PC-3 (cell line): Measurements from ENCODE around the gene SLC10A7. TPM values are rescaled to one million over a fixed set of nuclear protein-coding genes. Genes with fewer than 3 reads are reported as not detected.

ENCODE experiments used
- ATAC-seq: fragments of 200-7000 bp; cut with Tn5 transposase; 2 replicates; pipeline ENCODE4 v1.9.1; 2020; ENCODE audit warnings: mild to moderate bottlenecking, moderate library complexity
- BruUV-seq: library from RNA; stranded (reverse); fragments of 400-500 nt; replicated peaks from 2 replicates; lab custom pipeline; 2021; lab: Mats Ljungman, UMichigan
- CTCF ChIA-PET: fragments of 300-600 bp; sonication (Branson Sonifier 250); formaldehyde crosslinking; loops from one replicate; lab custom pipeline; 2022; ENCODE audit warnings: antibody characterized with exemption; lab: Charles Lee
- POLR2A ChIA-PET: fragments of 300-600 bp; sonication (Branson Sonifier 250); formaldehyde crosslinking; loops from one replicate; lab custom pipeline; 2022; ENCODE audit warnings: antibody characterized with exemption; ENCODE audit not compliant: unreplicated experiment; lab: Charles Lee
- DNase-seq: peaks from one replicate; pipeline ENCODE4 v3.0.0-alpha.2; 2015
- H2AFZ ChIP-seq: fragments of 300-600 bp; sonication (generic); 2 replicates; pipeline ENCODE4 v1.6.0; 2016; ENCODE audit warnings: antibody characterized with exemption, low read length
- H3F3A ChIP-seq: fragments of 300-600 bp; sonication (generic); one replicate; pipeline ENCODE4 v1.6.0; 2017; ENCODE audit warnings: antibody characterized with exemption, low read length, control low read depth, mild to moderate bottlenecking; ENCODE audit not compliant: unreplicated experiment
- H3K27ac ChIP-seq: fragments of 300-600 bp; sonication (generic); 2 replicates; pipeline ENCODE4 v1.5.1; 2016; ENCODE audit warnings: mild to moderate bottlenecking, low read length
- H3K27me3 ChIP-seq: fragments of 300-600 bp; sonication (generic); 2 replicates; pipeline ENCODE4 v1.6.1; 2016; ENCODE audit warnings: low read length, mixed read lengths
- H3K36me3 ChIP-seq: fragments of 300-600 bp; sonication (generic); 2 replicates; pipeline ENCODE4 v1.6.1; 2016; ENCODE audit warnings: low read depth, mixed run types, low read length, mixed read lengths
- H3K4me1 ChIP-seq: fragments of 300-600 bp; sonication (generic); 2 replicates; pipeline ENCODE4 v1.5.1; 2016; ENCODE audit warnings: low read length; ENCODE audit not compliant: insufficient read depth
- H3K4me2 ChIP-seq: fragments of 300-600 bp; sonication (generic); 2 replicates; pipeline ENCODE4 v1.6.0; 2016; ENCODE audit warnings: low read length
- H3K4me3 ChIP-seq: fragments of 300-600 bp; sonication (generic); 2 replicates; pipeline ENCODE4 v1.5.1; 2016; ENCODE audit warnings: mild to moderate bottlenecking, low read length, mixed read lengths
- H3K79me2 ChIP-seq: fragments of 300-600 bp; sonication (generic); 2 replicates; pipeline ENCODE4 v1.6.1; 2017; ENCODE audit warnings: low read length, mixed read lengths
- H3K9ac ChIP-seq: fragments of 300-600 bp; sonication (generic); 2 replicates; pipeline ENCODE4 v1.6.0; 2016; ENCODE audit warnings: mild to moderate bottlenecking, low read length
- H3K9me2 ChIP-seq: fragments of 300-600 bp; sonication (generic); replicated peaks from 2 replicates; pipeline ENCODE4 v1.6.1; 2016; ENCODE audit warnings: mixed run types, low read length, mixed read lengths
- H3K9me3 ChIP-seq: fragments of 300-600 bp; sonication (generic); 2 replicates; pipeline ENCODE4 v1.6.1; 2016; ENCODE audit warnings: low read length, mixed read lengths
- H4K20me1 ChIP-seq: fragments of 300-600 bp; sonication (generic); 2 replicates; pipeline ENCODE4 v1.6.1; 2016; ENCODE audit warnings: low read length, mixed read lengths
- CTCF ChIP-seq: fragments of 300-600 bp; sonication (generic); conservative IDR thresholded peaks from 2 replicates; pipeline ENCODE4 v1.5.1; 2017; ENCODE audit warnings: antibody characterized with exemption, low read depth, mild to moderate bottlenecking, low read length
- EZH2 ChIP-seq: fragments of 300-600 bp; sonication (generic); IDR thresholded peaks from one replicate; pipeline ENCODE4 v1.6.1; 2017; ENCODE audit warnings: antibody characterized with exemption, mild to moderate bottlenecking, low read length; ENCODE audit not compliant: unreplicated experiment
- EZH2phosphoT487 ChIP-seq: fragments of 300-600 bp; sonication (generic); IDR thresholded peaks from 2 replicates; pipeline ENCODE4 v1.6.1; 2018; ENCODE audit warnings: mild to moderate bottlenecking, antibody characterized with exemption, low read length, borderline replicate concordance
- intact Hi-C: fragments of 100-400 bp; cut with micrococcal nuclease; formaldehyde crosslinking; loops from 2 replicates; pipeline ENCODE4 v1.9.0; 2023
- total RNA-seq: library from RNA; depleted of rRNA; stranded (reverse); fragments of >200 nt; gene quantifications from 2 replicates; pipeline ENCODE4 v1.2.3, GENCODE V29; 2014

Gene SLC10A7
- total RNA-seq, 1 experiment from 2014 or later, result 9.1 TPM

- Histone ChIP-seq H2AFZ (no peak overlapping the region), H4K20me1 (no peaks in the 10 kb centered on the region), H3K36me3 (no peaks in the 10 kb centered on the region), H3K27me3 (no peaks in the 10 kb centered on the region), H3K9ac (no peak overlapping the region), H3K27ac (no peak overlapping the region), H3K4me3 (no peak overlapping the region), H3K4me2 (no peak overlapping the region), H3F3A (peaks cover 4% of the 10 kb centered on the region), H3K4me1 (peaks cover 24% of the 10 kb centered on the region), H3K79me2 (no peaks in the 10 kb centered on the region), H3K9me2 (no peaks in the 10 kb centered on the region), H3K9me3 (no peaks in the 10 kb centered on the region)
- TF ChIP-seq EZH2, result no peak
- TF ChIP-seq EZH2phosphoT487, result no peak
- TF ChIP-seq CTCF, result no peak
- ChIA-PET CTCF (no interaction called here), POLR2A (no interaction called here)
- ATAC-seq, result no peak
- intact Hi-C loops, result no loop called here
- BruUV-seq, result no TSS peak
- DNase-seq, result no peak
Observed at GRCh38 chr4:146238107-146238506, 283.6 kb downstream of the SLC10A7 start.

DNA sequence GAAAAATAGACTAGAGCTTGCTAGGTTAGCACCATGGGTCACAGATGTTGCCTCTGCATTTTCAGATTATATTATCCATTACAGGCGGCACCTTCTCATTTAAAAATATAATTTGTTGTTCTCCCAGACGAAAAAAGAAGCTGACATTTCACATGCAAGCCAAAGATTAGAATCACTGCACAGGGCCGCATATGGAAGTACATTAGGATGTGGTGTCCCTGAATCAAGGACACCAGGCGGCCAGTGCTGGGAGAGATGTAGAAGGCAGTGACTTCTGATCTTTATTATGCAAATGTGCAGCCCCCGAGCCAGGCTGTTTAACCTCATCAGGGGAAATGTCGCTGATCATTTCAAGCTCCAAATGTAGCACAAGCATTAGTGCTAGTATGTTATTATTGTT, 284.6 kb downstream of the SLC10A7 start:
- no peak for TF ChIP-seq EZH2
- TF ChIP-seq CTCF, result no peak
- TF ChIP-seq EZH2phosphoT487, result no peak
- Histone ChIP-seq H2AFZ (no peak overlapping the region), H4K20me1 (no peaks in the 10 kb centered on the region), H3K4me3 (no peak overlapping the region), H3K36me3 (no peaks in the 10 kb centered on the region), H3K27ac (no peak overlapping the region), H3F3A (peaks cover 4% of the 10 kb centered on the region), H3K4me2 (no peak overlapping the region), H3K9me3 (no peaks in the 10 kb centered on the region), H3K79me2 (no peaks in the 10 kb centered on the region), H3K27me3 (no peaks in the 10 kb centered on the region), H3K9ac (no peak overlapping the region), H3K4me1 (peaks cover 15% of the 10 kb centered on the region), H3K9me2 (no peaks in the 10 kb centered on the region)
- intact Hi-C loops, result no loop called here
- no peak for DNase-seq
- BruUV-seq, result no TSS peak
- ChIA-PET CTCF (no interaction called here), POLR2A (no interaction called here)
- ATAC-seq, result no peak

- BruUV-seq, result no TSS peak
- intact Hi-C loops, result no loop called here
- Histone ChIP-seq H2AFZ (no peak overlapping the region), H3K4me3 (no peak overlapping the region), H3K4me2 (no peak overlapping the region), H3K27me3 (no peaks in the 10 kb centered on the region), H3K4me1 (peaks cover 8% of the 10 kb centered on the region), H3F3A (no peaks in the 10 kb centered on the region), H3K9me3 (no peaks in the 10 kb centered on the region), H4K20me1 (no peaks in the 10 kb centered on the region), H3K9me2 (no peaks in the 10 kb centered on the region), H3K36me3 (no peaks in the 10 kb centered on the region), H3K27ac (no peak overlapping the region), H3K9ac (no peak overlapping the region), H3K79me2 (no peaks in the 10 kb centered on the region)
- no peak for DNase-seq
- ATAC-seq, result no peak
- ChIA-PET POLR2A (no interaction called here), CTCF (no interaction called here)
- no peak for TF ChIP-seq CTCF
- TF ChIP-seq EZH2, result no peak
- TF ChIP-seq EZH2phosphoT487, result no peak
Observed at GRCh38 chr4:146236216-146236615, 285.5 kb downstream of the SLC10A7 start.
